Urinary bladder (tissue), 4 donors: Measurements from ENCODE around the gene NFKB1. TPM values are rescaled to one million over a fixed set of nuclear protein-coding genes. Genes with fewer than 3 reads are reported as not detected.
A peak's percentile ranks its signal among the peaks of the same experiment; 100 is the strongest.

Experiments
- DNase-seq: peaks from one replicate; pipeline ENCODE4 v3.0.0-alpha.2; 2015; ENCODE audit errors: extremely low spot score
- H3K27ac ChIP-seq: one replicate; pipeline ENCODE4 v1.5.1; 2013; ENCODE audit warnings: low read depth, mild to moderate bottlenecking, moderate library complexity
- H3K36me3 ChIP-seq: one replicate; pipeline ENCODE4 v1.6.1; 2013; ENCODE audit warnings: mild to moderate bottlenecking, moderate library complexity; ENCODE audit not compliant: insufficient read depth
- H3K4me1 ChIP-seq: one replicate; pipeline ENCODE4 v1.6.1; 2013; ENCODE audit warnings: mild to moderate bottlenecking, moderate library complexity; ENCODE audit not compliant: insufficient read depth
- H3K4me3 ChIP-seq: one replicate; pipeline ENCODE4 v1.5.1; 2013; ENCODE audit warnings: low read depth, low read length
- WGBS: extraction: QIAGEN DNeasy Blood & Tissue Kit; methylation state at CpG from one replicate; pipeline ENCODE4 v1.1.7; 2013; 5-methylcytosine and 5-hydroxymethylcytosine counted together
- polyA plus RNA-seq: library from polyadenylated mRNA; stranded (reverse); fragments of 200-250 nt; gene quantifications from one replicate; pipeline ENCODE4 v1.2.3, GENCODE V29; 2013
- total RNA-seq: library from RNA; depleted of rRNA; stranded (reverse); fragments of >200 nt; gene quantifications from one replicate; pipeline ENCODE4 v1.2.3, GENCODE V29; 2014
- donor health status: healthy with polysubstance abuse.
- donor health status: healthy.

NFKB1 gene
- total and polyA plus RNA-seq, 2 donors = 29.4 to 38.4 TPM

- no peak for DNase-seq
- Histone ChIP-seq H3K4me3 (no peak overlapping the region), H3K36me3 (no peaks in the 10 kb centered on the region), H3K27ac (no peak overlapping the region), H3K4me1 (no peaks in the 10 kb centered on the region)
- 71% methylated on average over 1 of the region's 1 CpG for WGBS
Observed at GRCh38 chr4:102504941-102505340, 3.8 kb downstream of the NFKB1 start.

- DNase-seq = no peak
- Histone ChIP-seq H3K4me3 (no peak overlapping the region), H3K36me3 (no peaks in the 10 kb centered on the region), H3K4me1 (no peaks in the 10 kb centered on the region), H3K27ac (no peak overlapping the region)
- WGBS = 87% methylated on average over 2 of the region's 2 CpGs
Observed at GRCh38 chr4:102505708-102506107, 4.5 kb downstream of the NFKB1 start.

DNA sequence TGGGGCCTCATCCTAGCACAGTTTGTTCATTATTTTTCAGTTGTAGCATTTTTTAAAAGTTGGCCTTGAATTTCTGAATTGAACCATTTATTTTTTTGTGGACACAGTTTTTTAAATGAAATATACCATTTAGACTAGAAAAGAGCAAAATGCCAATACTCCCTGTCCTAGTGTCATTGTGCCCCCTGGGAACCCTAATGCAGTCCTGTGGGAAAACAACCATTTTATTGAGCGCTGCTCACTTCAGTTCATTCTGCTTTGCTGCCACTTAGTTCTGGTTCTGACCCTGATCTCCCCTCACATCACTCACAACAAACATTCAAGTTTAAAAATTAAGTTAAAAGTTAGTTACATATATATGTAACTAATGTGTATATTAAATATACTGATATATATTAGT, 5.4 kb downstream of the NFKB1 start:
- H3K4me1 ChIP-seq = no peaks in the 10 kb centered on the region
- H3K4me3 ChIP-seq = no peak overlapping the region
- H3K36me3 ChIP-seq = no peaks in the 10 kb centered on the region
- peak overlapping the region; percentile 23 for H3K27ac ChIP-seq
- no peak for DNase-seq
- 91% methylated on average over 1 of the region's 1 CpG for WGBS

- Histone ChIP-seq H3K4me3 (no peak overlapping the region), H3K36me3 (no peaks in the 10 kb centered on the region), H3K27ac (peak overlapping the region; percentile 23), H3K4me1 (no peaks in the 10 kb centered on the region)
- 91% methylated on average over 5 of the region's 5 CpGs for WGBS
- no peak for DNase-seq
Observed at GRCh38 chr4:102511830-102512605, 10.9 kb downstream of the NFKB1 start.

DNA sequence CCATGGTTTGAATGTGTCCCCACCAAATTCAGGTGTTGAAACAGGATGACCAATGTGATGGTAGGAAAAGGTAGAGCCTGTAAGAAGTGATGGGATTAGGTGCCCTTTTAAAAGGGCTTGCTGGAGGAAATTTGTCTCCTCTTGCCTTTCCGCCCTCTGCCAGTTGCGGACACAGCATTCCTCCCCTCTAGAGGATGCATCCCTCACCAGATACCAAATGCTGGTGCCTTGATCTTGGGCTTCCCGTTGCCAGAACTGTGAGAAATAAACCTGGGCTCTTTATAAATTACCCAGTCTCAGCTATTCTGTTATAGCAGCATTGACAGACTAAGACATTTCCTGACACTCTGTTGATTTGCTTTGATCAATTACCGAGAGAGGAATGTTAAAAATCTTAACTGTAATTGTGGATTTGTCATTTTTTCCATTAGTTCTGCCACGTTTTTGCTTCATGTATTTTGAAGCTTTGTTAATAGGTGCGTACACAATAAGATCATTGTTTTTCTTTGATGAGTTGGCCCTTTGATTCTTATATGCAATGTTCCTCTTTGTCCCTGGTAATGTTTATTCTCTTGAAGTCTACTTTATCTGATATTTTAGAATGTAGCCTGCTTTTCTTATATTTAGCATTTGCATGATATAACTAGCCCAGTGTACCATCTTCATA, 13.3 kb downstream of the NFKB1 start:
- Histone ChIP-seq H3K4me1 (no peaks in the 10 kb centered on the region), H3K4me3 (no peak overlapping the region), H3K27ac (no peak overlapping the region), H3K36me3 (no peaks in the 10 kb centered on the region)
- WGBS = 89% methylated on average over 6 of the region's 6 CpGs
- no peak for DNase-seq

GRCh38 chr4:102517753-102518152, 16.6 kb downstream of the NFKB1 start:
- no peak for DNase-seq
- no peak overlapping the region for H3K27ac ChIP-seq
- no peaks in the 10 kb centered on the region for H3K4me1 ChIP-seq
- no peak overlapping the region for H3K4me3 ChIP-seq
- no peaks in the 10 kb centered on the region for H3K36me3 ChIP-seq

DNA sequence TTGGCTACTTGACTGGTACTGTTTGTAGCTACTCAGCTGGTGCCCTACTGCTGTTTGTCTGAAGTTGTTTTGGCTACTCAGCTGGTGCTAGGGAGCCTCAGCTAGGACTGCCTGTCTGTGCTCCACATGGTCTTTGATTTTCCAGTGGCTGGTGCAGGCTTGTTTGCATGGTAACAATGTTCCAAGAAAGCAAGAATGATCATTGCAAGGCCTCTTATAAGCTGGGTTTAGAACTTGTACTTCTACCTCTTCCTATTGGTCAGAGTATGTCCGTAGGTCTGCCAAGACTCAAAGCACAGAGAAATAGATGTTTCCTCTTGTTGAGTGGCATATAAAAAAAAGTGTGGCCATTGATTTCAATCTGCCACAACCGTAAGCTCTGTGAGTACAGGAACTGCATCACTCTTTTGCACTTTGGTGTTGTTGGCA, 17.6 kb downstream of the NFKB1 start:
- 83% methylated on average over 2 of the region's 2 CpGs for WGBS
- no peak for DNase-seq
- Histone ChIP-seq H3K27ac (no peak overlapping the region), H3K4me1 (no peaks in the 10 kb centered on the region), H3K36me3 (no peaks in the 10 kb centered on the region), H3K4me3 (no peak overlapping the region)

GRCh38 chr4:102519925-102520324, 18.8 kb downstream of the NFKB1 start:
- WGBS = 69% methylated on average over 3 of the region's 3 CpGs

GRCh38 chr4:102521570-102521969, 20.4 kb downstream of the NFKB1 start:
- no peak for DNase-seq
- H3K4me1 ChIP-seq = no peaks in the 10 kb centered on the region
- 97% methylated on average over 1 of the region's 1 CpG for WGBS
- H3K4me3 ChIP-seq = no peak overlapping the region
- H3K36me3 ChIP-seq = no peaks in the 10 kb centered on the region
- H3K27ac ChIP-seq = no peak overlapping the region

More at GRCh38 chr4:102519925-102520324, 18.8 kb downstream of the NFKB1 start:
- Histone ChIP-seq H3K27ac (no peak overlapping the region), H3K36me3 (no peaks in the 10 kb centered on the region), H3K4me1 (no peaks in the 10 kb centered on the region), H3K4me3 (no peak overlapping the region)
- DNase-seq = no peak

DNA sequence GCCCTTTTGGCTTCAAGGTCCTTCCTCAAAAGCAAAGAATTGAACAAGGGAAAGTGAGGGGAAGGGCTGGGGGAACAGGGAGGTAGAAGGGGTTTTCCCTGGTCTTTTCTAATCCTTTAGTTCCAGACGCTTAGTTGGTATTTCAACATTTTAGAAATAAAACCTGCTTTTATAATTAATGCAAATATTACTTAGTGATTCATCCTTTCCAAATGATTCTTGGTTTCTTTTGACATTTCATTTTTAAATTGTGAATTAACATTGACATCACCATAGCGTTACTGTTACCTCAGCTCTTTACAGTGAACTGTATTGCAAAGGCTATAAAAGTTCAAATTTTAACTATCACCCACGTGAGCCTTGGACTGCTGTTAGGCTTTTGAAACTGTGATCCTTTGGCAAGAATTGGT, 20.9 kb downstream of the NFKB1 start:
- Histone ChIP-seq H3K36me3 (no peaks in the 10 kb centered on the region), H3K4me3 (no peak overlapping the region), H3K4me1 (no peaks in the 10 kb centered on the region), H3K27ac (no peak overlapping the region)
- no peak for DNase-seq
- 64% methylated on average over 3 of the region's 3 CpGs for WGBS

DNA sequence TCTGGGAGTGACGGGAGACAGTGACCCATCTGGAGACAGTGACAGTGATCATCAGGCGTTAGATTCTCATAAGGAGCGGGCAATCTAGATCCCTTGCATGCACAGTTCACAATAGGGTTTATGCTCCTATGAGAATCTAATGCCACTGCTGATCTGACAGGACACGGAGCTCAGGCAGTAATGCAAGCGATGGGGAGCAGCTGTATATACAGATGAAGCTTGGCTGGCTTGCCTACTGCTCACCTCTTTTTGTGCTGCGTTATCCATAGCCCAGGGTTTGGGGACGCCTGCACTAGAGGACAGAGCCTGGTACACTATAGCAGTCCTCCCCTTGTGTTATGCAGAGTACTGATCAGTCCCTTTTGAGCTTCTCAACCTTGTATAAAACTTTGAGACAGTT, 23.5 kb downstream of the NFKB1 start:
- H3K4me3 ChIP-seq = no peak overlapping the region
- no peaks in the 10 kb centered on the region for H3K36me3 ChIP-seq
- H3K27ac ChIP-seq = no peak overlapping the region
- DNase-seq = no peak
- WGBS = 96% methylated on average over 7 of the region's 7 CpGs
- H3K4me1 ChIP-seq = no peaks in the 10 kb centered on the region

DNA sequence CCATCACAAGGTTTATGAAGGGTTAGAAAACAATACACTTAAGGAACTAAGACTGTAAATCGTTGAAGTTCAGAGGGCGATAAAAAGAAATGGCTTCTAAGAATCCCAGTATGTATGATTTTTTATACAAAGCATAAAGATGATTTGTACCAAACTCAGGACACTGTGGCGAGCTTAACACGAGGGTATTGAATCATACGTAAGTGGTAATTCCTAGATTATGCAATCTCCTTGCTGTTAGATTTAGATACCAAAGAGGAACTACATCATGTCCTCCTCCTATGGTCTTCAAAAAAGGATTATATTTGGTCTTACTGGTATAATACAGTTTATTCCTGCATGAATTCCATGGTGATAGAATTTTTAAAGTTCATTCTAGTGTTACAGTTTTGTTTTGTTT, 23.9 kb downstream of the NFKB1 start:
- H3K36me3 ChIP-seq = no peaks in the 10 kb centered on the region
- no peak overlapping the region for H3K27ac ChIP-seq
- WGBS = 82% methylated on average over 5 of the region's 5 CpGs
- no peak for DNase-seq
- H3K4me1 ChIP-seq = no peaks in the 10 kb centered on the region
- H3K4me3 ChIP-seq = no peak overlapping the region

DNA sequence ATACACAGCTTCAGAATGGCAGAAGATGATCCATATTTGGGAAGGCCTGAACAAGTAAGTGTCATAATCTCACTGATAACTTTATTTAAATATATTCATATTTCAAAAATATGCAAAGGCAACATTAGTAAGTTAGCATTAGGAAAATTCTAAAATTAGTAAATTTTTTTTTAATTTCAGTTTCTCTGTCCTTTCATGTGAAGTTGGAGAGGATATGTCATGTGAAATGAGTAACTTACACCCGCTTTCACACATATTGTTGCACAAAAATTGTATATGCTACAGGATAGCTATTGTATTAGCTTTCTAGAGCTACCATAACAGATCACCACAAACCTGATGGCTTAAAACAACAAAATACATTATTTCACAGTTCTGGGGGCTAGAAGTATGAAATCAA, 24.3 kb downstream of the NFKB1 start:
- Histone ChIP-seq H3K4me1 (no peaks in the 10 kb centered on the region), H3K4me3 (no peak overlapping the region), H3K27ac (no peak overlapping the region), H3K36me3 (peaks cover 2% of the 10 kb centered on the region)
- 93% methylated on average over 1 of the region's 1 CpG for WGBS
- no peak for DNase-seq

GRCh38 chr4:102526532-102526931, 25.4 kb downstream of the NFKB1 start:
- DNase-seq = no peak
- Histone ChIP-seq H3K4me3 (no peak overlapping the region), H3K36me3 (peaks cover 2% of the 10 kb centered on the region), H3K27ac (no peak overlapping the region), H3K4me1 (no peaks in the 10 kb centered on the region)
- 95% methylated on average over 4 of the region's 4 CpGs for WGBS
